ENCODE measurements around the gene CCDC117.

CCDC117 gene

GRCh38 chr22:28831140-28832072, 58.9 kb downstream of the CCDC117 start:
- no peak for DNase-seq

- DNase-seq: no peak
These were observed 60.2 kb downstream of the CCDC117 start for GRCh38 chr22:28832731-28833130.

- DNase-seq: no peak
These were observed 60.9 kb downstream of the CCDC117 start for GRCh38 chr22:28833276-28833923.

GRCh38 chr22:28835630-28836189, 63.2 kb downstream of the CCDC117 start:
- DNase-seq: no peak

- no peak for DNase-seq
These were observed 65.1 kb downstream of the CCDC117 start for GRCh38 chr22:28837640-28838039.

Data from inflammatory macrophage treated with lipopolysaccharide for 4 hours (primary cell).